ENCODE data around the gene BATF.

DNA sequence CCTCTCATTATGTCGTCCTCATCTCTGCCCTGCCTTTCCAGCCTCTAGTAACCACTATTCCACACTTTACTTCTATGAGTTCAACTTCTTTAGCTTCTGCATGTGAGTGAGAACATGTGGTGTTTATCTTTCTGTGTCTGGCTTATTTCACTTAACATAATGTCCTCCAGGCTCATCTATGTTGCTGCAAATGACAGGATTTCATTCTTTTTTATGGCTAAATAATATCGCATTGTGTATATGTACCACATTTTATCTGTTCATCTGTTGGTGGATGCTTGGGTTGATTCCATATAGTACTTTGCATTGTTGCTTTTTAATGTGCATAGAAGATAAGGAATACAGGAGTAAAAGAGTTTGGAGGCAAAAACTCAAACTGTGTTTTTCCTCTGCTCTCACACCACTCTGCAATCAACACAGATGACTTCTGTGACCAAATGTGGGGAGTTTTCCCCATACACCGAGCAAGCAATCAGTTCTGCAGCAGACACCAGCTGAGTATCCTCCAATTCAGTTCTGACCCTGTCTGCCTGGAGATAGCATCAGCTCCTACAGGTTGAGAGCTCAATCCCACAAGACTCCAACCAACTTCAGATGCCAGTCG lies 31.6 kb downstream of the BATF start:
- TF ChIP-seq, protein P1, sequence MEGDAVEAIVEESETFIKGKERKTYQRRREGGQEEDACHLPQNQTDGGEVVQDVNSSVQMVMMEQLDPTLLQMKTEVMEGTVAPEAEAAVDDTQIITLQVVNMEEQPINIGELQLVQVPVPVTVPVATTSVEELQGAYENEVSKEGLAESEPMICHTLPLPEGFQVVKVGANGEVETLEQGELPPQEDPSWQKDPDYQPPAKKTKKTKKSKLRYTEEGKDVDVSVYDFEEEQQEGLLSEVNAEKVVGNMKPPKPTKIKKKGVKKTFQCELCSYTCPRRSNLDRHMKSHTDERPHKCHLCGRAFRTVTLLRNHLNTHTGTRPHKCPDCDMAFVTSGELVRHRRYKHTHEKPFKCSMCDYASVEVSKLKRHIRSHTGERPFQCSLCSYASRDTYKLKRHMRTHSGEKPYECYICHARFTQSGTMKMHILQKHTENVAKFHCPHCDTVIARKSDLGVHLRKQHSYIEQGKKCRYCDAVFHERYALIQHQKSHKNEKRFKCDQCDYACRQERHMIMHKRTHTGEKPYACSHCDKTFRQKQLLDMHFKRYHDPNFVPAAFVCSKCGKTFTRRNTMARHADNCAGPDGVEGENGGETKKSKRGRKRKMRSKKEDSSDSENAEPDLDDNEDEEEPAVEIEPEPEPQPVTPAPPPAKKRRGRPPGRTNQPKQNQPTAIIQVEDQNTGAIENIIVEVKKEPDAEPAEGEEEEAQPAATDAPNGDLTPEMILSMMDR (conservative IDR thresholded peaks at IDR 0.05; ENCODE audit: low read depth in 2 of 2), result no peak
- TF ChIP-seq CREB1 (CRISPR knock-in tag; IDR thresholded peaks at IDR 0.05; ENCODE audit: low read depth) (no peak), STAT1 (IDR thresholded peaks at IDR 0.05; ENCODE audit: unreplicated experiment) (no peak), EZH2 (IDR thresholded peaks at IDR 0.05; ENCODE audit: low read depth, unreplicated experiment) (no peak), POLR2AphosphoS5 (IDR thresholded peaks at IDR 0.05; ENCODE audit: low read depth) (no peak), EZH2phosphoT487 (IDR thresholded peaks at IDR 0.05; ENCODE audit: unreplicated experiment) (no peak), ZNF331 (CRISPR knock-in tag; IDR thresholded peaks at IDR 0.05; ENCODE audit: low read depth) (no peak), ZNF114 (CRISPR knock-in tag; IDR thresholded peaks at IDR 0.05) (no peak)
- TF ChIP-seq, protein P2, sequence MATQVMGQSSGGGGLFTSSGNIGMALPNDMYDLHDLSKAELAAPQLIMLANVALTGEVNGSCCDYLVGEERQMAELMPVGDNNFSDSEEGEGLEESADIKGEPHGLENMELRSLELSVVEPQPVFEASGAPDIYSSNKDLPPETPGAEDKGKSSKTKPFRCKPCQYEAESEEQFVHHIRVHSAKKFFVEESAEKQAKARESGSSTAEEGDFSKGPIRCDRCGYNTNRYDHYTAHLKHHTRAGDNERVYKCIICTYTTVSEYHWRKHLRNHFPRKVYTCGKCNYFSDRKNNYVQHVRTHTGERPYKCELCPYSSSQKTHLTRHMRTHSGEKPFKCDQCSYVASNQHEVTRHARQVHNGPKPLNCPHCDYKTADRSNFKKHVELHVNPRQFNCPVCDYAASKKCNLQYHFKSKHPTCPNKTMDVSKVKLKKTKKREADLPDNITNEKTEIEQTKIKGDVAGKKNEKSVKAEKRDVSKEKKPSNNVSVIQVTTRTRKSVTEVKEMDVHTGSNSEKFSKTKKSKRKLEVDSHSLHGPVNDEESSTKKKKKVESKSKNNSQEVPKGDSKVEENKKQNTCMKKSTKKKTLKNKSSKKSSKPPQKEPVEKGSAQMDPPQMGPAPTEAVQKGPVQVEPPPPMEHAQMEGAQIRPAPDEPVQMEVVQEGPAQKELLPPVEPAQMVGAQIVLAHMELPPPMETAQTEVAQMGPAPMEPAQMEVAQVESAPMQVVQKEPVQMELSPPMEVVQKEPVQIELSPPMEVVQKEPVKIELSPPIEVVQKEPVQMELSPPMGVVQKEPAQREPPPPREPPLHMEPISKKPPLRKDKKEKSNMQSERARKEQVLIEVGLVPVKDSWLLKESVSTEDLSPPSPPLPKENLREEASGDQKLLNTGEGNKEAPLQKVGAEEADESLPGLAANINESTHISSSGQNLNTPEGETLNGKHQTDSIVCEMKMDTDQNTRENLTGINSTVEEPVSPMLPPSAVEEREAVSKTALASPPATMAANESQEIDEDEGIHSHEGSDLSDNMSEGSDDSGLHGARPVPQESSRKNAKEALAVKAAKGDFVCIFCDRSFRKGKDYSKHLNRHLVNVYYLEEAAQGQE (IDR thresholded peaks at IDR 0.05; ENCODE audit: unreplicated experiment), result no peak
- TF ChIP-seq, protein P3, sequence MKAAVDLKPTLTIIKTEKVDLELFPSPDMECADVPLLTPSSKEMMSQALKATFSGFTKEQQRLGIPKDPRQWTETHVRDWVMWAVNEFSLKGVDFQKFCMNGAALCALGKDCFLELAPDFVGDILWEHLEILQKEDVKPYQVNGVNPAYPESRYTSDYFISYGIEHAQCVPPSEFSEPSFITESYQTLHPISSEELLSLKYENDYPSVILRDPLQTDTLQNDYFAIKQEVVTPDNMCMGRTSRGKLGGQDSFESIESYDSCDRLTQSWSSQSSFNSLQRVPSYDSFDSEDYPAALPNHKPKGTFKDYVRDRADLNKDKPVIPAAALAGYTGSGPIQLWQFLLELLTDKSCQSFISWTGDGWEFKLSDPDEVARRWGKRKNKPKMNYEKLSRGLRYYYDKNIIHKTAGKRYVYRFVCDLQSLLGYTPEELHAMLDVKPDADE (IDR thresholded peaks at IDR 0.05), result no peak

Data from GM23338 (cell line).